Gastroesophageal sphincter (tissue), 3 donors: Measurements from ENCODE around the gene KRTAP1-5.

ENCODE experiments used
- CTCF ChIP-seq, 4 experiments: fragments of 200-600 bp in 2 of 4; fragments of 450-650 bp in 2 of 4; sonication (generic) in 1 of 4; IDR thresholded peaks; one replicate each; pipeline ENCODE4 v1.5.1; 2017 to 2019; ENCODE audit warnings: antibody characterized with exemption in 4 of 4, mild to moderate bottlenecking in 2 of 4, moderate library complexity in 2 of 4
- POLR2AphosphoS5 ChIP-seq: sonication (generic); formaldehyde crosslinking; IDR thresholded peaks from one replicate; pipeline ENCODE4 v1.6.1; 2017; ENCODE audit warnings: antibody characterized with exemption

GRCh38 chr17:41009301-41009760 lies 17.7 kb downstream of the KRTAP1-5 start:
- no peak for TF ChIP-seq CTCF (IDR thresholded peaks at IDR 0.05)
- TF ChIP-seq POLR2AphosphoS5: no peak
